ENCODE results near the gene C1QL2. TPM values are rescaled to one million over a fixed set of nuclear protein-coding genes. Genes with fewer than 3 reads are reported as not detected.

Gene C1QL2
- total RNA-seq (not detected), polyA plus RNA-seq (ENCODE audit: insufficient read depth in 1 of 8, insufficient read length in 8 of 8, low replicate concordance in 1 of 8) (not detected)
- long read RNA-seq, donor 1: 0 reads
- long read RNA-seq, donor 2: 0 reads
- long read RNA-seq, donor 3: 0 reads
- long read RNA-seq, donor 4: 0 reads
- long read RNA-seq, donor 5: 0 reads
- long read RNA-seq, donor 6: 0 reads
- long read RNA-seq, donor 7: 0 reads
- long read RNA-seq, donor 8: 0 reads
- long read RNA-seq, donor 9: 0 reads
- long read RNA-seq, donor 10: 0 reads
- long read RNA-seq, donor 11: 0 reads

DNA sequence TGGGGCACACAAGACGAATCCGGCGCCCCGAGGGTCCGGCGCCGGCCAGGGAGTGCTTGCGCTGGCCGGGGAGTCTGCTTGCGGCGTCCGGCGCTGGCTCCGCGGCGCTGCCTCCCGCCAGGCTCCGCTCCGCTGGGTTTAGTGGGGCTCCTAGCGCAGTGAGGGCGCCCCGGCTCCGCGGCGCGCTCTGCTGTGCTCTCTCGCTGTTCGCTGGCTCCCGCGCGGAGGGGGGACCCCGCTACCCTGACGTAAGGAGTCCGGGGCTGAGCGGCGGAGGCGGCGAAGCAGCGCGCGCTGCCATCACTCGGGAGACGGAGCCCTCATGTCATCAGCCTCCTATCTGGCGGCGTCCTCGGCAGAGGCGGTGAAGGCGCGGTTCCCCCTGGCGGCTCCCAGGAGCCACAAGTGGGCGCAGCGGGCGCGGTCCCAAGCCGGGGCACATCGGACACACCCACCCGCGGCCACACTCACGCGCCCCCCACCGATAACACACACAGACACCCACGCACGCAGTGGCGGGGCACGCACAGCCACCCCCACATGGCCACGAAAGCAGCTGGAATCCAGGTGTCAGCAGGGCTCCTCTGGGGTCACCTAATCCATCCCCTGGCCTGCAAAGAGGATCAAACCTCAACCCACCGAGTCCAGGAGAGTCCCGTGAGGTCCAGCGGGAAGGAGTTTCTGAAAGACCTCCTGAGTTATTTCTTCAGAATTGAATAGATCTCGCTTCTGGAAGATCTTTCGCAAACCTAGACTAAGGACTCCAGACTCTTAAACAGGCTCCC, at the start of gene C1QL2:
TSS of gene C1QL2 (minus strand) at position 189 of the 785 bp plus-strand sequence. CDS start 482 bp downstream, outside the sequence.
- DNase-seq: no peak
- 2% methylated on average over 67 of the region's 71 CpGs for WGBS (ENCODE audit: insufficient coverage)
- Histone ChIP-seq H3K4me3 (ENCODE audit: low read length) (no peak within 1 kb of the TSS), H3K36me3 (ENCODE audit: control insufficient read depth, insufficient read depth, low read length) (no peaks in the 10 kb centered on the region), H3K4me1 (ENCODE audit: control insufficient read depth, insufficient read depth, low read length) (no peaks in the 10 kb centered on the region), H3K27ac (ENCODE audit: low read length) (no peak within 1 kb of the TSS), H3K9me3 (replicated peaks; ENCODE audit: control insufficient read depth, low read depth, low read length) (no peaks in the 10 kb centered on the region), H3K27me3 (ENCODE audit: control insufficient read depth, insufficient read depth, low read length) (peaks cover 75% of the 10 kb centered on the region)

DNA sequence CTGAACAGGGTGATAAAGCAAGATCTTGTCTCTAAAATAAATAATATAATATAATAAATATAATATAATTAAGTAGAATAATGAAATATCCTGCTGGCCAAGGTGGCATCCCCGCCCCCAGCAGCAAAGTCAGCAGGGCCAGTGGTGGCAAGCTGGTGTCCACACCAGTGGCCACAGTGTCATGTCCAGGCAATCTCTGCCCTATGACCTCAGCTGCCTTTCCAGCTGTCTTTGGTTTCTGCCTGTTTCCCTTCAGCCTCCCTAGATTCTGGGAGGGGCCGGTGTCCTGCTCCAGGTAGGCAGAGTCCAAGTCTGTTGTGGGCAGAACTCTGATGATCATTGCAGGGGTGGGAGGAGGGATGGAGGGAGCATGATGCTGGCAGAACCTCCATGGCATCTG, 48.9 kb upstream of the C1QL2 start:
- H3K4me3 ChIP-seq (ENCODE audit: low read length): no peak overlapping the region
- no peaks in the 10 kb centered on the region for H3K4me1 ChIP-seq (ENCODE audit: control insufficient read depth, insufficient read depth, low read length)
- DNase-seq: no peak
- H3K9me3 ChIP-seq (replicated peaks; ENCODE audit: control insufficient read depth, low read depth, low read length): no peaks in the 10 kb centered on the region
- H3K27me3 ChIP-seq (ENCODE audit: control insufficient read depth, insufficient read depth, low read length): peaks cover 2% of the 10 kb centered on the region
- no peaks in the 10 kb centered on the region for H3K36me3 ChIP-seq (ENCODE audit: control insufficient read depth, insufficient read depth, low read length)
- WGBS (ENCODE audit: insufficient coverage): 44% methylated on average over 2 of the region's 2 CpGs
- no peak overlapping the region for H3K27ac ChIP-seq (ENCODE audit: low read length)

DNA sequence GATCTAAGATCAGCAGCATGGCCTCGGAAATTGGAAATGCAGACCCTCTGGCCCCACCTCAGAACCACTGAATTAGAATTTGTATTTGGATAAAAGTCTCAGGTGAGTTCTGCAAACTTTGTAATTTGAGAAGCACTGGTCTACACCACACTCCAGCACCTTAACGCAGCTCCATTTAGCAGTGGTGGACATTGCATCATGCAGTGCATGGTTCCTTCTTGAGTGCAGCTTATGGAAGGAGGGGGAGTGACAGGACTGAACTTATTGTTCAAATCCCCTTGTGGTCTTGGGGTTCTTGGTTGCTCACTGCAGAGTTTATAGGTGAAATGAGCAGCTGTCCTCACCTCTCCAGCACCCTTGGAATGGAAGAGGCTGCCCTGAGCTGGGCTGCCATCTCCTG, 47.6 kb upstream of the C1QL2 start:
- Histone ChIP-seq H3K9me3 (replicated peaks; ENCODE audit: control insufficient read depth, low read depth, low read length) (no peaks in the 10 kb centered on the region), H3K4me3 (ENCODE audit: low read length) (no peak overlapping the region), H3K27me3 (ENCODE audit: control insufficient read depth, insufficient read depth, low read length) (peaks cover 2% of the 10 kb centered on the region), H3K36me3 (ENCODE audit: control insufficient read depth, insufficient read depth, low read length) (no peaks in the 10 kb centered on the region), H3K4me1 (ENCODE audit: control insufficient read depth, insufficient read depth, low read length) (no peaks in the 10 kb centered on the region), H3K27ac (ENCODE audit: low read length) (no peak overlapping the region)
- DNase-seq: no peak
- no CpG with 5 or more reads among the region's 2 CpGs for WGBS (ENCODE audit: insufficient coverage)

DNA sequence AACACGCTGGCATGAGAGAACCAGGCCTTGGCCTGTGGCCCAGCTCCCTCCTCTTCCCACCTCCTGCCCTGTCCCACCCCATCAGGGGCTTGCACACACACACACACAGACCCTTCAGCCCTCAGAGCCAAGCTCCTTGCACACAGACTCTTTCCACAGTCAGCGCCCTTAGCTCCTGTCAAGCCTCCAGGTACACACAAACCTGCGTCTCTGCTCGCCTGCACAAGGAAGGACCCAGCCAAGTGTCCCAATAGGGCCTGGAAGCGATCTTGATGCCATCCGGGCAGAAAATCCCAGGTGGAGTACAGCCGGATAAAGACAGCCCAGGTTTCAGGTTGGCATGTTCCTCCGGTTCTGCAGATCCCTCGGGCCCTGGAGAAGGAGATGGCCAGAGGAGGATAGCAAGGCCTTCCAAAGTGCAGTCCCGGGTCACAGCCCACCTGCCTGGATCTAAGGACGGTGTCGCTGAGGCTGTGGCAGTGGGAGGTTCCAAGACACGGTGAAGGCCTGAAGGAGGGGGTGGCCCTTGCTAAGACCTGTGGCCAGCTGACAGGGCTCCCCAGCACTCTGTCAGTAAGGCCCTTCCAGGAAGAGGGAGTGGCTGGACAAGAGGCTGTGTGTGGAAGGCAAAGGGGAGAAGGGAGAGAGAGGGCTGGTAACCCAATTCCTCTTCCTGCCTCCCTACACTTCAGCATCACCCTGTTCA, 46.6 kb upstream of the C1QL2 start:
- no peak overlapping the region for H3K4me3 ChIP-seq (ENCODE audit: low read length)
- DNase-seq: no peak
- no peaks in the 10 kb centered on the region for H3K4me1 ChIP-seq (ENCODE audit: control insufficient read depth, insufficient read depth, low read length)
- no peaks in the 10 kb centered on the region for H3K36me3 ChIP-seq (ENCODE audit: control insufficient read depth, insufficient read depth, low read length)
- peaks cover 2% of the 10 kb centered on the region for H3K27me3 ChIP-seq (ENCODE audit: control insufficient read depth, insufficient read depth, low read length)
- no peaks in the 10 kb centered on the region for H3K9me3 ChIP-seq (replicated peaks; ENCODE audit: control insufficient read depth, low read depth, low read length)
- 67% methylated on average over 11 of the region's 13 CpGs for WGBS (ENCODE audit: insufficient coverage)
- H3K27ac ChIP-seq (ENCODE audit: low read length): no peak overlapping the region

DNA sequence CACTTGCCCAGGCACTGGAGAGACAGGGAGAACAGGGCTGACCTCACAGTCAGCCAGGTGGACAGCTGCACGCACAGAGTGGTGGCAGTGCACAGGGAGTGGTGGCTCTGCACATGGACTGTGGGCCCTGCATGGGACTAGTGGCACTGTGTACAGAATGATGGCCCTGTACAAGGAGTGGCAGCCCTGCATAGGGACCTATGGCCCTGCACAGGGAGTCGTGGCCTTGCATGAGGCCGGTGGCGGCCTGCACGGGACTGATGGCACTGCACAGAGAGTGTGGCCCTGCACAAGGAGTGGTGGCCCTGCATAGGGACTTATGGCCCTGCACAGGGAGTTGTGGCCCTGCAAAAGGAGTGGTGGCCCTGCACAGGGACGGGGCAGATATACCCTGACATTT, 46.0 kb upstream of the C1QL2 start:
- Histone ChIP-seq H3K27me3 (ENCODE audit: control insufficient read depth, insufficient read depth, low read length) (no peaks in the 10 kb centered on the region), H3K9me3 (replicated peaks; ENCODE audit: control insufficient read depth, low read depth, low read length) (no peaks in the 10 kb centered on the region), H3K4me1 (ENCODE audit: control insufficient read depth, insufficient read depth, low read length) (no peaks in the 10 kb centered on the region), H3K27ac (ENCODE audit: low read length) (no peak overlapping the region), H3K4me3 (ENCODE audit: low read length) (no peak overlapping the region), H3K36me3 (ENCODE audit: control insufficient read depth, insufficient read depth, low read length) (no peaks in the 10 kb centered on the region)
- DNase-seq: no peak
- 88% methylated on average over 5 of the region's 6 CpGs for WGBS (ENCODE audit: insufficient coverage)

DNA sequence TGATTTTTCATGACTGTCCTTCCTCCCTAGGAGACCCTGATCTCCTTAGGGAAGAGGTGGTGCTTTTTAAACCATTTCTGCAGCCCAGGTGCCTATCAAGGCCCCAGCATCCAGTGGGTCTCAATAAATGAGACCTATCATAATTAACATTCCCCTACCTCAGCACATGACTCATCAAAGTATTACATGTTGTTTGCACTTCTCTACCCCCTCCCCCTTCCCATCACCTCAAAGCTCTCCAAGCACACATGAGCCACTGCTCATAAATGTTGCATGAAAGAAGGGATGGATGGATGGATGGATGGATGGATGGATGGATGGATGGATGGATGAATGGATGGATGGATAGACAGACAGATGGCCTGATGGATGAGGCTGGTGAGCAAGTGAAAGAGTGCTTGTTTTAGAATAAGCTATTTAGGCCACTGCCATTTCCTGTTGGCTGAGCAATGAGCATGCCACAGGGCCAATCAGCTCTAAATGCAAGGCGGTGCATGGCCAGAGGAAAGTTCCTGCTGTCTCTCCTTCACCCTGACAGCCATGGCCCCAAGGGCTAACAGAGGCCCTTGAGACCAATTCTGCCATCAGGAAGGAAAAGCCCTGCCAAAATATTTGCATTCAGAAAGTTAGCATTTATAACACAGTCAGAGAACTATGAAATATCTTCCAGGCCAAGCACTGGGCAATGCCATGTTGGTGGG, 44.2 kb upstream of the C1QL2 start:
- Histone ChIP-seq H3K4me1 (ENCODE audit: control insufficient read depth, insufficient read depth, low read length) (no peaks in the 10 kb centered on the region), H3K27ac (ENCODE audit: low read length) (no peak overlapping the region), H3K4me3 (ENCODE audit: low read length) (no peak overlapping the region), H3K27me3 (ENCODE audit: control insufficient read depth, insufficient read depth, low read length) (peaks cover 7% of the 10 kb centered on the region), H3K36me3 (ENCODE audit: control insufficient read depth, insufficient read depth, low read length) (no peaks in the 10 kb centered on the region), H3K9me3 (replicated peaks; ENCODE audit: control insufficient read depth, low read depth, low read length) (no peaks in the 10 kb centered on the region)
- WGBS (ENCODE audit: insufficient coverage): no CpG with 5 or more reads among the region's 1 CpG
- no peak for DNase-seq

DNA sequence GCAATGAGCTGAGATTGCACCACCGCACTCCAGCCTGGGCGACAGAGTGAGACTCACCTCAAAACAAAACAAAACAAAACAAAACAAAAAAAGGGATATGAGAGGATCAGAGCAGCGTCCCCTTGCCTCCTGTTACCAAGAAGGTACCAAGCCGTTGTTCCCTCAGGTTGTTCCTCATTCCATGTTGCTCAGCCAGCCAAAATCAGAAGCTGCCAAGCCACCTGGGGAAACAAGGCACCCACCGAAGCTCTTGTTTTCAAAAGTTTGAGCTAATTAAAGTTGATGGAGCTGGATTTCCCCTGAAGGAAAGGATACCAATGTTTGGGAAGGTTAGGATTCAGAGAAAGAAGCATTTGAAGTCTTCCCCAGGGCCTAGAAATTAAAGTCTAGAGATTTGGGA, 43.3 kb upstream of the C1QL2 start:
- Histone ChIP-seq H3K27ac (ENCODE audit: low read length) (no peak overlapping the region), H3K27me3 (ENCODE audit: control insufficient read depth, insufficient read depth, low read length) (peaks cover 8% of the 10 kb centered on the region), H3K9me3 (replicated peaks; ENCODE audit: control insufficient read depth, low read depth, low read length) (no peaks in the 10 kb centered on the region), H3K4me3 (ENCODE audit: low read length) (no peak overlapping the region), H3K36me3 (ENCODE audit: control insufficient read depth, insufficient read depth, low read length) (no peaks in the 10 kb centered on the region), H3K4me1 (ENCODE audit: control insufficient read depth, insufficient read depth, low read length) (no peaks in the 10 kb centered on the region)
- 76% methylated on average over 3 of the region's 5 CpGs for WGBS (ENCODE audit: insufficient coverage)
- DNase-seq: no peak

DNA sequence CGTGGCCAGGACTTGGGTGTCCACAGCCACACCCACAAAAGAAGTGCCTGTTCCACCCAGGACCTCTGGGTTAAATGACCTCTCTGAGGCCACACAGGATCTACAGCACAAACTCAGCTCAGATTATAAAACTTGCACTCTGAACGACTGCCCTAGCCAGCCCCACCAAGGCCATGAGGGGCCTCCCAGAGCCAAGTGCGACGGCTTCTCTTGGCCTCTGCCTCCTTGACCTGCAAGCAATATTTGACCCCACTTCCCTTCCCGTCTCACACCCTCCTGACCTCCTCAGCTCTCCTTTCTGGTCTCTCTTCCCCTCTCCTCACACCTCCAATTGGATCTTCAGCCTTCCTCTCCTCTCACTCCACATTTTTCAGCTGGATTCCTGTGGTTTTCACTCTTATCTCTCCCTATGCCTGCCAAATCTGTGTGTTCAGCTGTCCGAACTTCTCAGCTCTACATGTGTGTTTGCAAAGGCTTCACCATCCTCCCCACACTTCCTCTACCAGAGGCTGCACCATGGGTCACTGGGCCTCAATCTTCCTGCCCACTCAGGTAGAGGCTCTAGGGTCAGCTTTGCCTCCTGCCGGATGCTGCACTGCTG, 39.8 kb upstream of the C1QL2 start:
- Histone ChIP-seq H3K4me1 (ENCODE audit: control insufficient read depth, insufficient read depth, low read length) (no peaks in the 10 kb centered on the region), H3K4me3 (ENCODE audit: low read length) (no peak overlapping the region), H3K9me3 (replicated peaks; ENCODE audit: control insufficient read depth, low read depth, low read length) (no peaks in the 10 kb centered on the region), H3K27ac (ENCODE audit: low read length) (no peak overlapping the region), H3K36me3 (ENCODE audit: control insufficient read depth, insufficient read depth, low read length) (no peaks in the 10 kb centered on the region), H3K27me3 (ENCODE audit: control insufficient read depth, insufficient read depth, low read length) (peaks cover 18% of the 10 kb centered on the region)
- no peak for DNase-seq
- WGBS (ENCODE audit: insufficient coverage): 67% methylated on average over 6 of the region's 7 CpGs

DNA sequence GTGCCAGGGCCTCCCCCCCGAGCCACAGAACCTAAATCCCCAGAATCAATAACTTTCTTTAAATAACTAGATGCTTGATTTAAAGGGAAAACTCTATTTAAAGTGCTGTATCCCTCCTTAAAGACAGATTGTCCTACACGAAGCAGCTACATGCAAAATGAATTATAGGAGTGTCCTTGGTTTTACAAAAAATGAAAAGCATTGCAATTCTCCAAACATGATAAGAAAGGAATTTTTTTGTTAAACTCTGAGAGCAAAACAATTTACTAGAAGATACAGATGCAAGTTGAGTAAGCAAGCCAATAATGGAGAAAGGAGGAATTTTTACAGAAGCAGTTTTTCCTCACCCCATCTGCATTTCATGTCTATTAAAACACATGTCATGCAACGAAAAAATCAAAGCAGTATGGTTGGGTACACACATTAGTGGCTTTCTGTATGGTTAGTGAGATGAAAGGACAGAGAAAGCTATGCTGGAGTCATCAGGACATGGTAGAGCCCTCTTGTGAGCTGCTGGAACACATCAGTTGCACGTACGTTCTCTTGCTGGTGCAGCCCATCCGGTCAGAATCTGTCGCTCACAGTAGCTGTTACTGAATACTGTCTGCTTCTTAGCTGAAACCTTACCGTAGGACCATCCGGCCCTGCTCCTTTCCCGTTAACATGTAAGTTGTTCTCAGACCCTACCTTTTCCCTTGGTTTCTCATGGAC, 39.1 kb upstream of the C1QL2 start:
- Histone ChIP-seq H3K27me3 (ENCODE audit: control insufficient read depth, insufficient read depth, low read length) (peaks cover 18% of the 10 kb centered on the region), H3K9me3 (replicated peaks; ENCODE audit: control insufficient read depth, low read depth, low read length) (no peaks in the 10 kb centered on the region), H3K36me3 (ENCODE audit: control insufficient read depth, insufficient read depth, low read length) (no peaks in the 10 kb centered on the region), H3K4me1 (ENCODE audit: control insufficient read depth, insufficient read depth, low read length) (no peaks in the 10 kb centered on the region), H3K4me3 (ENCODE audit: low read length) (no peak overlapping the region), H3K27ac (ENCODE audit: low read length) (no peak overlapping the region)
- 65% methylated on average over 7 of the region's 10 CpGs for WGBS (ENCODE audit: insufficient coverage)
- DNase-seq: no peak
